Kidney (tissue), 14 donors: ENCODE data around the gene TLR10. TPM values are rescaled to one million over a fixed set of nuclear protein-coding genes. Genes with fewer than 3 reads are reported as not detected.

Experiments
- DNase-seq, 5 donors: peaks; one replicate each; pipeline ENCODE4 v3.0.0-alpha.2; 2013 to 2020
- FAIRE-seq: peaks from 2 replicates; lab custom pipeline; 2012; peaks lifted over from hg19 to GRCh38; lab: Jason Lieb, UNC
- H3K27ac ChIP-seq, 2 donors: one replicate each; pipeline ENCODE4 v1.7.0; 2013; ENCODE audit warnings: low read depth in 2 of 2, low read length in 2 of 2, inconsistent platforms in 1 of 2
- H3K27me3 ChIP-seq: one replicate; pipeline ENCODE4 v1.7.1; 2013; ENCODE audit warnings: low read length, inconsistent platforms; ENCODE audit not compliant: control insufficient read depth, insufficient read depth
- H3K36me3 ChIP-seq, 3 donors: one replicate each; pipeline versions ENCODE4 v1.7.0 to v1.7.1; 2013; ENCODE audit warnings: low read length in 3 of 3, control low read depth in 1 of 3, inconsistent platforms in 1 of 3; ENCODE audit not compliant: insufficient read depth in 3 of 3, control insufficient read depth in 2 of 3
- H3K4me1 ChIP-seq, 3 donors: one replicate each; pipeline versions ENCODE4 v1.7.0 to v1.7.1; 2013; ENCODE audit warnings: low read length in 3 of 3, inconsistent platforms in 1 of 3, low read depth in 1 of 3; ENCODE audit not compliant: control insufficient read depth in 2 of 3, insufficient read depth in 2 of 3
- H3K4me3 ChIP-seq, 3 donors: one replicate each; pipeline versions ENCODE4 v1.7.0 to v1.8.1; 2013; ENCODE audit warnings: low read length in 3 of 3, control low read depth in 1 of 3, inconsistent platforms in 1 of 3
- H3K9ac ChIP-seq, 3 donors: one replicate each; pipeline versions ENCODE4 v1.7.0 to v1.7.1; 2013; ENCODE audit warnings: low read length in 3 of 3, control low read depth in 1 of 3, inconsistent platforms in 1 of 3
- H3K9me3 ChIP-seq, 3 donors: one replicate each; pipeline versions ENCODE4 v1.7.0 to v1.7.1; 2013; ENCODE audit warnings: low read length in 3 of 3, control low read depth in 1 of 3, inconsistent platforms in 1 of 3; ENCODE audit not compliant: control insufficient read depth in 2 of 3, insufficient read depth in 1 of 3
- CTCF ChIP-seq: IDR thresholded peaks from 3 replicates; pipeline ENCODE4 v1.5.1; 2012; ENCODE audit warnings: mild to moderate bottlenecking, moderate library complexity, borderline replicate concordance; ENCODE audit not compliant: insufficient read depth; ENCODE audit errors: extremely low read depth
- intact Hi-C: fragments of 100-400 bp; cut with DNase I; formaldehyde crosslinking; loops from one replicate; pipeline ENCODE4 v1.11.1; 2022
- polyA plus RNA-seq: library from polyadenylated mRNA; stranded (reverse); fragments of 350-450 nt; fragmentation: Illumina TruSeq; extraction: RNeasy Lipid Tissue Mini Kit (QIAGEN cat#74804); gene quantifications from one replicate; pipeline ENCODE4 v1.2.3, GENCODE V29; 2014; ENCODE audit warnings: low read depth, low replicate concordance; ENCODE audit not compliant: insufficient read depth
- total RNA-seq: library from RNA; stranded (reverse); fragmentation: NEBNext Ultra II Directional; extraction: Animal tissue kit (Norgen Biotek cat#: 25700); gene quantifications from one replicate; pipeline ENCODE4 v1.2.1, GENCODE V29; 2021
- donor health status: control.
- donor health status: control.
- donor health status: control.
- donor health status: control.
- donor health status: control.
- donor health status: DM: yes; HTN: yes; CAD: no.
- donor health status: Normal renal cell carcinoma (clear cell type).

TLR10 gene
- total and polyA plus RNA-seq, 2 donors from 2014 or later, result 0.11 to 2.0 TPM

- Histone ChIP-seq H3K36me3 (no peaks in the 10 kb centered on the region), H3K27me3 (no peaks in the 10 kb centered on the region), H3K27ac (no peak overlapping the region), H3K9me3 (no peaks in the 10 kb centered on the region), H3K9ac (no peak overlapping the region), H3K4me1 (peaks cover 0 to 6% (median 0%) of the 10 kb centered on the region in 3 donors), H3K4me3 (no peak overlapping the region)
- no peak for TF ChIP-seq CTCF
- no peak for DNase-seq
- FAIRE-seq, result no peak
- intact Hi-C loops, result no loop called here
Observed at GRCh38 chr4:38747629-38748028, 35.2 kb downstream of the TLR10 start.

GRCh38 chr4:38745881-38746280, 36.9 kb downstream of the TLR10 start:
- no peaks in the 10 kb centered on the region for H3K36me3 ChIP-seq
- H3K4me1 ChIP-seq, result peaks cover 0 to 2% (median 0%) of the 10 kb centered on the region in 3 donors
- H3K27me3 ChIP-seq, result no peaks in the 10 kb centered on the region
- TF ChIP-seq CTCF, result no peak
- H3K27ac ChIP-seq, result no peak overlapping the region
- FAIRE-seq (no peak), DNase-seq (no peak)
- H3K9me3 ChIP-seq, result no peaks in the 10 kb centered on the region
- no peak overlapping the region for H3K4me3 ChIP-seq
- intact Hi-C loops, result no loop called here
- no peak overlapping the region for H3K9ac ChIP-seq

- intact Hi-C loops, result no loop called here
- DNase-seq, result peak in 1 of 5 donors; percentile 12
- no peak overlapping the region for H3K9ac ChIP-seq
- H3K9me3 ChIP-seq, result no peaks in the 10 kb centered on the region
- FAIRE-seq, result no peak
- H3K36me3 ChIP-seq, result no peaks in the 10 kb centered on the region
- no peak for TF ChIP-seq CTCF
- H3K27me3 ChIP-seq, result no peaks in the 10 kb centered on the region
- H3K27ac ChIP-seq, result no peak overlapping the region
- no peaks in the 10 kb centered on the region for H3K4me1 ChIP-seq
- no peak overlapping the region for H3K4me3 ChIP-seq
Observed at GRCh38 chr4:38743866-38744265, 38.9 kb downstream of the TLR10 start.

GRCh38 chr4:38740303-38740702, 42.5 kb downstream of the TLR10 start:
- Histone ChIP-seq H3K4me1 (no peaks in the 10 kb centered on the region), H3K27ac (no peak overlapping the region), H3K36me3 (no peaks in the 10 kb centered on the region), H3K9me3 (no peaks in the 10 kb centered on the region), H3K27me3 (no peaks in the 10 kb centered on the region), H3K4me3 (no peak overlapping the region), H3K9ac (no peak overlapping the region)
- DNase-seq, result no peak
- TF ChIP-seq CTCF, result no peak
- no peak for FAIRE-seq
- intact Hi-C loops, result no loop called here
